Activated naive CD8-positive, alpha-beta T cell (primary cell): ENCODE data around the gene CHEK1.

ENCODE experiments used
- H3K27ac Mint-ChIP-seq: one replicate; pipeline ENCODE4 v1.8.0; 2021; ENCODE audit warnings: mixed read lengths
- H3K27me3 Mint-ChIP-seq: one replicate; pipeline ENCODE4 v1.8.0; 2021; ENCODE audit warnings: mixed read lengths
- H3K36me3 Mint-ChIP-seq: one replicate; pipeline ENCODE4 v1.8.0; 2021; ENCODE audit warnings: mixed read lengths
- H3K4me1 Mint-ChIP-seq: one replicate; pipeline ENCODE4 v1.8.0; 2021; ENCODE audit warnings: low read depth, mixed read lengths
- H3K4me3 Mint-ChIP-seq: one replicate; pipeline ENCODE4 v1.8.0; 2021; ENCODE audit warnings: mild to moderate bottlenecking, mixed read lengths
- H3K9me3 Mint-ChIP-seq: one replicate; pipeline ENCODE4 v1.8.0; 2021; ENCODE audit warnings: low read depth, mixed read lengths

CHEK1 gene

GRCh38 chr11:125667151-125667550, 42.2 kb downstream of the CHEK1 start:
- H3K27ac Mint-ChIP-seq: no peak overlapping the region
- peaks cover 5% of the 10 kb centered on the region for H3K4me1 Mint-ChIP-seq
- no peaks in the 10 kb centered on the region for H3K9me3 Mint-ChIP-seq
- H3K4me3 Mint-ChIP-seq: no peak overlapping the region
- H3K27me3 Mint-ChIP-seq: no peaks in the 10 kb centered on the region
- peaks cover 29% of the 10 kb centered on the region for H3K36me3 Mint-ChIP-seq

GRCh38 chr11:125670172-125670571, 45.2 kb downstream of the CHEK1 start:
- Mint-ChIP-seq H3K27me3 (no peaks in the 10 kb centered on the region), H3K36me3 (peaks cover 26% of the 10 kb centered on the region), H3K4me3 (no peak overlapping the region), H3K27ac (no peak overlapping the region), H3K4me1 (no peaks in the 10 kb centered on the region), H3K9me3 (no peaks in the 10 kb centered on the region)

GRCh38 chr11:125671561-125671960, 46.6 kb downstream of the CHEK1 start:
- Mint-ChIP-seq H3K27me3 (no peaks in the 10 kb centered on the region), H3K27ac (no peak overlapping the region), H3K36me3 (peaks cover 18% of the 10 kb centered on the region), H3K9me3 (no peaks in the 10 kb centered on the region), H3K4me1 (no peaks in the 10 kb centered on the region), H3K4me3 (no peak overlapping the region)

- no peak overlapping the region for H3K27ac Mint-ChIP-seq
- H3K4me3 Mint-ChIP-seq: no peak overlapping the region
- no peaks in the 10 kb centered on the region for H3K4me1 Mint-ChIP-seq
- H3K9me3 Mint-ChIP-seq: no peaks in the 10 kb centered on the region
- peaks cover 14% of the 10 kb centered on the region for H3K36me3 Mint-ChIP-seq
- H3K27me3 Mint-ChIP-seq: no peaks in the 10 kb centered on the region
These were observed 49.2 kb downstream of the CHEK1 start for GRCh38 chr11:125674210-125674609.

GRCh38 chr11:125675196-125675595, 50.2 kb downstream of the CHEK1 start:
- Mint-ChIP-seq H3K4me3 (no peak overlapping the region), H3K27ac (no peak overlapping the region), H3K9me3 (no peaks in the 10 kb centered on the region), H3K4me1 (no peaks in the 10 kb centered on the region), H3K36me3 (peaks cover 12% of the 10 kb centered on the region), H3K27me3 (no peaks in the 10 kb centered on the region)

GRCh38 chr11:125679397-125679796, 54.4 kb downstream of the CHEK1 start:
- Mint-ChIP-seq H3K9me3 (no peaks in the 10 kb centered on the region), H3K27me3 (no peaks in the 10 kb centered on the region), H3K4me1 (no peaks in the 10 kb centered on the region), H3K27ac (no peak overlapping the region), H3K4me3 (no peak overlapping the region), H3K36me3 (peaks cover 8% of the 10 kb centered on the region)

- H3K4me3 Mint-ChIP-seq: no peak overlapping the region
- H3K9me3 Mint-ChIP-seq: no peaks in the 10 kb centered on the region
- H3K27ac Mint-ChIP-seq: no peak overlapping the region
- H3K36me3 Mint-ChIP-seq: peaks cover 8% of the 10 kb centered on the region
- H3K4me1 Mint-ChIP-seq: no peaks in the 10 kb centered on the region
- H3K27me3 Mint-ChIP-seq: no peaks in the 10 kb centered on the region
These were observed 54.9 kb downstream of the CHEK1 start for GRCh38 chr11:125679837-125680236.

- no peaks in the 10 kb centered on the region for H3K4me1 Mint-ChIP-seq
- no peaks in the 10 kb centered on the region for H3K9me3 Mint-ChIP-seq
- H3K27ac Mint-ChIP-seq: no peak within 1 kb of the TSS
- H3K27me3 Mint-ChIP-seq: no peaks in the 10 kb centered on the region
- peaks cover 11% of the 10 kb centered on the region for H3K36me3 Mint-ChIP-seq
- H3K4me3 Mint-ChIP-seq: no peak within 1 kb of the TSS
These were observed 55.8 kb downstream of the CHEK1 start, which contains the start of gene ACRV1 for GRCh38 chr11:125680747-125681146. TSS of gene ACRV1 (minus strand) at chr11:125680847. CDS start at chr11:125680780, 67 bp downstream.

- Mint-ChIP-seq H3K27ac (no peak overlapping the region), H3K4me1 (no peaks in the 10 kb centered on the region), H3K27me3 (no peaks in the 10 kb centered on the region), H3K9me3 (no peaks in the 10 kb centered on the region), H3K36me3 (peaks cover 3% of the 10 kb centered on the region), H3K4me3 (no peak overlapping the region)
These were observed 60.3 kb downstream of the CHEK1 start for GRCh38 chr11:125685228-125685627.

- Mint-ChIP-seq H3K4me1 (no peaks in the 10 kb centered on the region), H3K4me3 (no peak overlapping the region), H3K27me3 (no peaks in the 10 kb centered on the region), H3K27ac (no peak overlapping the region), H3K9me3 (no peaks in the 10 kb centered on the region), H3K36me3 (peaks cover 3% of the 10 kb centered on the region)
These were observed 63.1 kb downstream of the CHEK1 start for GRCh38 chr11:125688066-125688465.

- Mint-ChIP-seq H3K9me3 (no peaks in the 10 kb centered on the region), H3K4me1 (no peaks in the 10 kb centered on the region), H3K4me3 (no peak overlapping the region), H3K36me3 (peaks cover 3% of the 10 kb centered on the region), H3K27me3 (no peaks in the 10 kb centered on the region), H3K27ac (no peak overlapping the region)
These were observed 63.7 kb downstream of the CHEK1 start for GRCh38 chr11:125688632-125689031.

- Mint-ChIP-seq H3K27ac (no peak overlapping the region), H3K4me1 (no peaks in the 10 kb centered on the region), H3K36me3 (peaks cover 3% of the 10 kb centered on the region), H3K4me3 (no peak overlapping the region), H3K27me3 (no peaks in the 10 kb centered on the region), H3K9me3 (no peaks in the 10 kb centered on the region)
These were observed 64.4 kb downstream of the CHEK1 start for GRCh38 chr11:125689274-125689859.

- Mint-ChIP-seq H3K4me3 (no peak overlapping the region), H3K27me3 (no peaks in the 10 kb centered on the region), H3K4me1 (no peaks in the 10 kb centered on the region), H3K27ac (no peak overlapping the region), H3K36me3 (peaks cover 3% of the 10 kb centered on the region), H3K9me3 (no peaks in the 10 kb centered on the region)
These were observed 65.0 kb downstream of the CHEK1 start for GRCh38 chr11:125690006-125690405.

- no peaks in the 10 kb centered on the region for H3K27me3 Mint-ChIP-seq
- H3K9me3 Mint-ChIP-seq: no peaks in the 10 kb centered on the region
- H3K36me3 Mint-ChIP-seq: no peaks in the 10 kb centered on the region
- no peak overlapping the region for H3K27ac Mint-ChIP-seq
- H3K4me1 Mint-ChIP-seq: no peaks in the 10 kb centered on the region
- H3K4me3 Mint-ChIP-seq: no peak overlapping the region
These were observed 67.9 kb downstream of the CHEK1 start for GRCh38 chr11:125692887-125693286.

GRCh38 chr11:125694951-125695350, 70.0 kb downstream of the CHEK1 start:
- no peak overlapping the region for H3K27ac Mint-ChIP-seq
- H3K4me3 Mint-ChIP-seq: no peak overlapping the region
- no peaks in the 10 kb centered on the region for H3K36me3 Mint-ChIP-seq
- H3K4me1 Mint-ChIP-seq: no peaks in the 10 kb centered on the region
- no peaks in the 10 kb centered on the region for H3K9me3 Mint-ChIP-seq
- peaks cover 2% of the 10 kb centered on the region for H3K27me3 Mint-ChIP-seq

GRCh38 chr11:125701018-125701610, 76.2 kb downstream of the CHEK1 start:
- H3K9me3 Mint-ChIP-seq: no peaks in the 10 kb centered on the region

More at GRCh38 chr11:125701018-125701610, 76.2 kb downstream of the CHEK1 start:
- Mint-ChIP-seq H3K4me1 (no peaks in the 10 kb centered on the region), H3K4me3 (no peak overlapping the region), H3K27me3 (peaks cover 6% of the 10 kb centered on the region), H3K36me3 (no peaks in the 10 kb centered on the region), H3K27ac (no peak overlapping the region)
